Effector memory CD8-positive, alpha-beta T cell (primary cell): ENCODE results near the gene EEFSEC.

Experiments used
- ATAC-seq: fragments of 150-1000 bp; cut with Tn5 transposase; replicated peaks from 2 replicates; pipeline ENCODE4 v1.10.0; 2021; ENCODE audit warnings: mild to moderate bottlenecking, moderate library complexity
- DNase-seq, 3 experiments: peaks; one replicate each; pipeline ENCODE4 v3.0.0; 2021
- H3K27ac Mint-ChIP-seq, 2 donors: one replicate each; pipeline ENCODE4 v1.8.0; 2022; ENCODE audit warnings: mild to moderate bottlenecking in 2 of 2, mixed read lengths in 2 of 2, moderate library complexity in 2 of 2
- H3K27me3 Mint-ChIP-seq, 2 donors: one replicate each; pipeline ENCODE4 v1.8.0; 2022; ENCODE audit warnings: mixed read lengths in 2 of 2
- H3K36me3 Mint-ChIP-seq: one replicate; pipeline ENCODE4 v1.8.0; 2022; ENCODE audit warnings: mild to moderate bottlenecking, moderate library complexity, mixed read lengths; ENCODE audit not compliant: insufficient read depth
- H3K4me1 Mint-ChIP-seq, 2 donors: one replicate each; pipeline ENCODE4 v1.8.0; 2022; ENCODE audit warnings: low read depth in 2 of 2, mixed read lengths in 2 of 2
- H3K4me3 Mint-ChIP-seq, 2 donors: one replicate each; pipeline ENCODE4 v1.8.0; 2022; ENCODE audit warnings: mild to moderate bottlenecking in 2 of 2, mixed read lengths in 2 of 2, moderate library complexity in 2 of 2
- H3K9me3 Mint-ChIP-seq, 2 donors: one replicate each; pipeline ENCODE4 v1.8.0; 2022; ENCODE audit warnings: mixed read lengths in 2 of 2

EEFSEC gene

GRCh38 chr3:128239304-128239703 lies 86.0 kb downstream of the EEFSEC start:
- no peak for ATAC-seq
- H3K27ac Mint-ChIP-seq, result peak overlapping the region in 1 of 2 donors; percentile 23
- peaks cover 17 to 22% of the 10 kb centered on the region in 2 donors for H3K4me1 Mint-ChIP-seq
- no peak overlapping the region for H3K4me3 Mint-ChIP-seq
- no peaks in the 10 kb centered on the region for H3K27me3 Mint-ChIP-seq
- no peak for DNase-seq
- H3K36me3 Mint-ChIP-seq, result no peaks in the 10 kb centered on the region
- no peaks in the 10 kb centered on the region for H3K9me3 Mint-ChIP-seq

GRCh38 chr3:128240232-128240631 lies 87.0 kb downstream of the EEFSEC start:
- DNase-seq (no peak), ATAC-seq (no peak)
- Mint-ChIP-seq H3K36me3 (no peaks in the 10 kb centered on the region), H3K27me3 (no peaks in the 10 kb centered on the region), H3K4me3 (no peak overlapping the region), H3K9me3 (no peaks in the 10 kb centered on the region), H3K4me1 (peaks cover 20 to 25% of the 10 kb centered on the region in 2 donors), H3K27ac (no peak overlapping the region)

GRCh38 chr3:128241741-128242140 lies 88.5 kb downstream of the EEFSEC start:
- no peak for ATAC-seq
- DNase-seq, result no peak
- Mint-ChIP-seq H3K36me3 (no peaks in the 10 kb centered on the region), H3K27ac (peak overlapping the region in 1 of 2 donors; percentile 35), H3K9me3 (no peaks in the 10 kb centered on the region), H3K27me3 (no peaks in the 10 kb centered on the region), H3K4me3 (no peak overlapping the region), H3K4me1 (peaks cover 21 to 22% of the 10 kb centered on the region in 2 donors)

DNA sequence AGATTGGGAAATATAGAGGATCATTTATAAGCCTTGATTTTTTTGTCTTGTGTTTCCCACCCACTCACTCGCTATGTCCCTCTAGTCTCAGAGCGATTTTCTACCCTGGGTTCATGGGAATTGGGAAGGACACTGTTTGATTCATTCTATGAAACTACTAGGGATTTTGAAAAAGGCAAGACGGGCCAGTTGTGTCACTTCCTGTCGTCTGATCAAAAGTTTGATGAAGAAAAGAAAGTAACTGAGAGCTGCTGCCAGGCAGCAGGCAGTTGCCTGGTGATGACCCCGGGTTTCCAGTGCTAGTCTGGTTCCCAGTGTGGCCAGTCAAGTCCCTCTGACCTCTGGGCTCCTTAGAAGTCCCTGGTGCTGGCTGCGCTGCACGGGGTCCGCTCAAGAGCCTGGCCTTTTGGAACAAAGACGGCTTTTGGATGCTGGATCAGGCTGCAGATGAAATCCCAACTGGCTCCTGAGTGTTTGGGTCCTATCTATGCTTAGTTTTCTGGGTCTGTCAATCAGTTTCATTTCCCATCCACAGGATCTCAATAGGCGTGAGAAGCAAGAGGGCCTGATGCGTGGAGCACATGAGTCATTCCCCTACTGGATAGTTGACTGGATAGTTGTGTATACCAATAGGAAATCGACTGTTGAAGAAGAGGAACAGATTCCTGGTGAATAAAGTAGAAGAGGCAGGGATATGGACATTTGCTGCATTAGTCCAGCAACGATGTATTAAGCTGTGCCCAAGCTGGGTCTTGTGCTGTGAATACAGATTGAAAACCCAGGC lies 89.7 kb downstream of the EEFSEC start:
- Mint-ChIP-seq H3K4me3 (no peak overlapping the region), H3K27me3 (no peaks in the 10 kb centered on the region), H3K36me3 (no peaks in the 10 kb centered on the region), H3K9me3 (no peaks in the 10 kb centered on the region), H3K4me1 (peaks cover 16 to 18% of the 10 kb centered on the region in 2 donors), H3K27ac (peak overlapping the region; percentile 51 to 57)
- ATAC-seq (no peak), DNase-seq (no peak)

DNA sequence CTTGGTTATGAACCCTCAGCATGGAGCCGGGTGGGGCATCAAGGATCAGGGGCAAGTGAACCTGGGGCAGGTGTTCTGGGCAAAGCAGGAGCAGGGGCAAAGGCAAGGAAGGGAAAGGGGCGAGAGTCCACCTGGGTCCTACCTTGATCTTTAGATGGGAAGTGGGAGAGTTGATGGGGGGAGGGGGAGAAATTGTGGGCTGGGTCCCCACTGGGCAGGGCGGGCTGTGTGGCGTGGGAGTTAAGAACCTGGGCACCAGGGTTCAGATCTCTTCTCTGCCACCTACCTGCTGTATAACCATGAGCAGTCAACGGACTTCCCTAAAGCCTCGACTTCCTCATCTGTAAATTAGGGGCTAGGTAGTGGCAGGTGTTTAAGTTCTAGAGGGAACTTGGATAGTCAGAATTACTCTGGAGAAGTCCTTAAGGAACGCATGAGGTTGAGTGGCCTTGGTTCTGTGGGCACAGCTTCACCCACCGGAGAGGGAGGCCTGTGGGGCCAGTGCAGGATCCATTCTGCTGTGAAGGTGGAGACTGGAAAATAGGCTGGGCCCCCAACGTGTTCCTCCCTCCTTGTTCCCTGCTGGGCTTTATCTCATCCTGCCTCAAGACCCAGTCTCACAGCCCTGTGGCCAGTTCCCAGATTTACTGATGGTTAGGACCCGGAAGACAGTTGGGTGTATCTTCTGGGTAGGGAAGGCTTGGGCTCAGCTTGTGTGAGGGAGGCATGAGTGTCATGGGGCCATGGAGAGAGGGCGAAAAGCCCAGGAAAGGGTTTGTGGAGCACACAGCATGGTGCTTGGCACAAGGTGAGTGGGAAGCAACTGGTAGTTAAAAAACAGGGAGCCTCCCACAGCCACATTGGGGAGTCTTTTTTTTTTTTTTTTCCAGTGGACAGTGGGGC lies 90.6 kb downstream of the EEFSEC start:
- no peak for ATAC-seq
- H3K4me3 Mint-ChIP-seq, result no peak overlapping the region

DNA sequence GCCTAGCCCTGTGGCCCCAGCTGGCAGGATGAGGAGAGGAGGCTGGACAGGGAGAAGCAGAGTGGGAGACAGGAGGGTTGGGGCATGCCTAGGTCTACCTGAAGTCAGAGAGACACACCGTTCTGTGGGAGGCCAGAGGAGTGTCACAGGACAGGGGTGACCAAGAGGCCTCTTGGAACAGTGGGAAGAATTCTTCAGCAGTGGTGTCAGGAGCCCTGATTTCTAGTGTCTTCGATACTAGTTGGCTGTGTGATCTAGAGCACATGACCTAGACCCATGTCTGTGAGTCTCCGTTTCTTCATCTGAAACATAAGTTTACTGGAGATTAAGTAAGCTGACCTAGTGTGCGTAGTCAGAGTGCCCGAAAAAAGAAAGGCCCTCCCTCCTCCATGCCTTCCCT lies 92.2 kb downstream of the EEFSEC start:
- no peak for DNase-seq
- Mint-ChIP-seq H3K36me3 (no peaks in the 10 kb centered on the region), H3K27ac (no peak overlapping the region), H3K9me3 (no peaks in the 10 kb centered on the region), H3K27me3 (no peaks in the 10 kb centered on the region), H3K4me3 (no peak overlapping the region), H3K4me1 (peaks cover 11 to 30% of the 10 kb centered on the region in 2 donors)
- ATAC-seq, result no peak

More for the DNA sequence above, 90.6 kb downstream of the EEFSEC start:
- DNase-seq, result no peak
- Mint-ChIP-seq H3K27me3 (no peaks in the 10 kb centered on the region), H3K9me3 (no peaks in the 10 kb centered on the region), H3K27ac (peak overlapping the region in 1 of 2 donors; percentile 57), H3K36me3 (no peaks in the 10 kb centered on the region), H3K4me1 (peaks cover 16 to 17% of the 10 kb centered on the region in 2 donors)

DNA sequence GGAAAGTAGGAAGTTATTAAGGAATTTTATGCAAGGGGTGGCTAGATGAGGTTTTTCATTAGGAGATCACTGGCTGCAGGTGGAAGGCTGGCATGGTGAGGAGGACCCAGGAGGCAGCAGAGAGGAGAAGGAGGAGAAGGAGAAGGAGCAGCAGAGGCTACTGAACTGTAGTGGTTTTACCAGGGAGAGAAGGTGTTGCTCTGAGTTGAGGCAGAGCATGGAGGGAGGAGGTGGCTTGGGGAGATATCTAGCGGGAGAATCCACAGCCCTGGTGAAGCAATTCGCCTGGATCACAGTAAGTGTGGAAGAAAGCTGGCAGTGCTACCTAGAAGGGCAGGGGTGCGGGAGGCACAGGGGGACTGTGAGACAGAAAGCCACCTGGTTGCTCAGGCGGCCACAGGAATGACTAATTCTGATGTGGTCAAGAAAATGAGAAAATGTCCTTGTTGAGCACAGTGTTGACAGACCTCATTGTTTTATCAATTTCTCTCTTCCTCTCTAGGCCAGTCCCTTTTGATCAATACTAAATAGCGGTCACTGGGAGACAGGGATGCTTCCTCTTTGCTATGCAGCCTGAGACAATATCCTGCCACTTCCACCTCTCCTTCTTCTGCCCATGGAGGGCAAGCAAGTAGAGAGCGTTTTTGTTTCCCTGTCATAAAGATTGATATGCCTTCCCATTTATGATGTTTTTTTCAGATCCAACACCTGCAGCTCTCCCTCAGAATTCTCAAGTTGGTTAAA lies 94.6 kb downstream of the EEFSEC start:
- no peak for ATAC-seq
- no peaks in the 10 kb centered on the region for H3K9me3 Mint-ChIP-seq
- DNase-seq, result no peak
- H3K4me3 Mint-ChIP-seq, result no peak overlapping the region
- no peaks in the 10 kb centered on the region for H3K36me3 Mint-ChIP-seq
- no peaks in the 10 kb centered on the region for H3K27me3 Mint-ChIP-seq
- no peak overlapping the region for H3K27ac Mint-ChIP-seq
- peaks cover 10 to 33% of the 10 kb centered on the region in 2 donors for H3K4me1 Mint-ChIP-seq

GRCh38 chr3:128252083-128252482 lies 98.8 kb downstream of the EEFSEC start:
- Mint-ChIP-seq H3K4me1 (peaks cover 14 to 60% of the 10 kb centered on the region in 2 donors), H3K36me3 (no peaks in the 10 kb centered on the region), H3K4me3 (no peak overlapping the region), H3K27me3 (no peaks in the 10 kb centered on the region), H3K9me3 (no peaks in the 10 kb centered on the region), H3K27ac (no peak overlapping the region)
- no peak for DNase-seq
- no peak for ATAC-seq

DNA sequence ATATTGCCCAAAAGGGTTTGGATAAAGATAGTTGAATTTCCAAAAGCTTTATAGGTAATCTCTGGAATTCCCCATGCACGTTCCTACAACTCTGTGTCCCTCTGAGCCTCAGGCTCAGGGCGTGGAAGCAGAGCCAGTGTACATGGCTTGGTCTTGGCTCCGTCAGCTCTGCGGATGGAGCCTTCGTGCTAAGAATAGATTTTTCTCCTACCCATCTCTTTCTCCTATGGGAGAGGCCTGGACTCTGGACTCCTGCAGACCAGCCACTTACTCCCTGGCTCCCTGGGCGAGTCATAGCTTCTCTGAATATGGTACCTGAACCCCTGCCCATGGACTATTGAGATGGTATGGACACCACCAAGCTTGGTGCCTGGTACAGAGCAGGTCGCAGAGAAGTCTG lies 99.9 kb downstream of the EEFSEC start:
- Mint-ChIP-seq H3K4me1 (peaks cover 14 to 60% of the 10 kb centered on the region in 2 donors), H3K27me3 (no peaks in the 10 kb centered on the region), H3K27ac (peak overlapping the region in 1 of 2 donors; percentile 39), H3K4me3 (no peak overlapping the region), H3K36me3 (no peaks in the 10 kb centered on the region), H3K9me3 (no peaks in the 10 kb centered on the region)
- no peak for DNase-seq
- no peak for ATAC-seq

DNA sequence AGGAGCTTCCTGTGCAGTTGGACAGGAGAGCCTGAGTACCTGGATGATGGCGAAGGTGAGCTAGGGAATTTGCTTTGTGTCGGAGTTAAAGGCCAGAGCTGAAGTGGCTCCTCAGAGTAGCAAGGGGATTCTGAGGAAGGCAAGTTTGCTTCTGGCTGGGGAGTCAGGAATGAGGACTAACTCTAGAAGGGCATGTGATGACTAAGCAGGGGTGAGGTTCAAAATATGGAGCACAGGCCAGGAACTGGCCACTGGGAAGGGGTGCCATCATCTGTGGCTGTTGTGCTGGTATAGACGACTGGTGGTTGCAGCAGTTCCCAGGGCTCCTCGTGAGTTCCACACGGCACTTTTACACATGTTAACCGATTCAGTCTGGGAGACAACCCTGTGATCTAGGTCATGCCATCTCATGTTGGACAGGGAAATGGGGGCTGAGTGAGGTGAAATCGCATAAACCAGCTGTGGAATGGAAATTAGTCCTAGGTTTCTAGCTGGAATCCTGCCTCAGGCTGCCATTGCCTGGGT lies 100.8 kb downstream of the EEFSEC start:
- peaks cover 14 to 60% of the 10 kb centered on the region in 2 donors for H3K4me1 Mint-ChIP-seq
- H3K27ac Mint-ChIP-seq, result peak overlapping the region; percentile 18 to 39
- H3K27me3 Mint-ChIP-seq, result no peaks in the 10 kb centered on the region
- ATAC-seq (no peak), DNase-seq (no peak)
- H3K36me3 Mint-ChIP-seq, result no peaks in the 10 kb centered on the region
- no peak overlapping the region for H3K4me3 Mint-ChIP-seq
- H3K9me3 Mint-ChIP-seq, result no peaks in the 10 kb centered on the region

GRCh38 chr3:128254967-128255366 lies 101.7 kb downstream of the EEFSEC start:
- H3K27ac Mint-ChIP-seq, result no peak overlapping the region
- no peak overlapping the region for H3K4me3 Mint-ChIP-seq
- DNase-seq (no peak), ATAC-seq (no peak)
- H3K36me3 Mint-ChIP-seq, result no peaks in the 10 kb centered on the region
- peaks cover 2 to 5% of the 10 kb centered on the region in 2 donors for H3K9me3 Mint-ChIP-seq
- peaks cover 14 to 52% of the 10 kb centered on the region in 2 donors for H3K4me1 Mint-ChIP-seq
- H3K27me3 Mint-ChIP-seq, result no peaks in the 10 kb centered on the region

- Mint-ChIP-seq H3K27ac (peak overlapping the region in 1 of 2 donors; percentile 81), H3K27me3 (no peaks in the 10 kb centered on the region), H3K9me3 (peaks cover 2 to 5% of the 10 kb centered on the region in 2 donors), H3K4me1 (peaks cover 12 to 41% of the 10 kb centered on the region in 2 donors), H3K36me3 (peaks cover 3% of the 10 kb centered on the region), H3K4me3 (no peak overlapping the region)
- DNase-seq (no peak), ATAC-seq (no peak)
These were observed 102.8 kb downstream of the EEFSEC start for GRCh38 chr3:128256131-128256530.

DNA sequence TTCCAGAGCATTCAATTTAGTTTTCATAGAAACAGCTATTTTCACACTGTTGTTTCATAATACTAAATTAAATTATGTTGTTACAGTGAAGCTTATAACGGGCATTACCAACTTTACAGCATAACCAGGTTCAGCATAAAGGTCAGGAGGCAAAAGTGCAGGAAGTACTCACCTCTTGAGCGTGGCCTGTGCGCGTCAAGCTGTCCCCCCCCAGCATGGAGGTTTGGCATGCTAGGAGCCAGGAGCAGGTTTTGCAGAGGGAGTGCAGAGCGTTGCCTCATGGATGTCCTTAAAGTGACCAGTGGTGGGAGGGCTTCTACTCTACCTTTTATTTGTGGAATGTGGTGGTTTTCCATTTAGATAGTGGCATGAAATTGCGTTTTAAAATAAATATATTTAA lies 104.4 kb downstream of the EEFSEC start:
- H3K27ac Mint-ChIP-seq, result peak overlapping the region in 1 of 2 donors; percentile 81
- DNase-seq (no peak), ATAC-seq (no peak)
- no peak overlapping the region for H3K4me3 Mint-ChIP-seq
- peaks cover 3% of the 10 kb centered on the region for H3K36me3 Mint-ChIP-seq
- H3K27me3 Mint-ChIP-seq, result no peaks in the 10 kb centered on the region
- H3K4me1 Mint-ChIP-seq, result peaks cover 9 to 37% of the 10 kb centered on the region in 2 donors
- H3K9me3 Mint-ChIP-seq, result peaks cover 2 to 5% of the 10 kb centered on the region in 2 donors
